Loucy (cell line): Measurements from ENCODE around the gene RGSL1.
"Not testable (repeated sequence)": the region's sequence is repeated elsewhere in the genome, so short reads cannot be mapped to it uniquely, and the experiment has no call there.

ENCODE experiments used
- H2AFZ ChIP-seq: fragments of 200-600 bp; sonication (generic); 2 replicates; pipeline ENCODE4 v1.6.0; 2016; ENCODE audit warnings: antibody characterized with exemption, mild to moderate bottlenecking, low read length, moderate library complexity
- H3F3A ChIP-seq: fragments of 200-600 bp; 2 replicates; pipeline ENCODE4 v1.6.0; 2016; ENCODE audit warnings: antibody characterized with exemption, low read depth, mild to moderate bottlenecking
- H3K27me3 ChIP-seq: fragments of 200-600 bp; sonication (generic); 2 replicates; pipeline ENCODE4 v1.6.1; 2014; ENCODE audit warnings: low read length, mild to moderate bottlenecking; ENCODE audit not compliant: insufficient read depth, poor library complexity, severe bottlenecking
- H3K36me3 ChIP-seq: fragments of 200-600 bp; sonication (generic); 2 replicates; pipeline ENCODE4 v1.6.1; 2016; ENCODE audit warnings: low read length; ENCODE audit not compliant: insufficient read depth
- H3K4me1 ChIP-seq: fragments of 200-600 bp; sonication (generic); 2 replicates; pipeline ENCODE4 v1.5.1; 2014; ENCODE audit warnings: low read length, mild to moderate bottlenecking; ENCODE audit not compliant: insufficient read depth, poor library complexity, severe bottlenecking
- H3K4me2 ChIP-seq: fragments of 200-600 bp; sonication (generic); 2 replicates; pipeline ENCODE4 v1.6.0; 2014; ENCODE audit warnings: antibody characterized with exemption, low read length, low read depth, mild to moderate bottlenecking; ENCODE audit not compliant: poor library complexity, severe bottlenecking
- H3K4me3 ChIP-seq: fragments of 200-600 bp; sonication (generic); 2 replicates; pipeline ENCODE4 v1.5.1; 2014; ENCODE audit warnings: low read length, mild to moderate bottlenecking, mixed read lengths; ENCODE audit not compliant: poor library complexity, severe bottlenecking
- H3K79me2 ChIP-seq: fragments of 200-600 bp; sonication (generic); 2 replicates; pipeline ENCODE4 v1.6.1; 2014; ENCODE audit warnings: low read length; ENCODE audit not compliant: insufficient read depth
- H3K9ac ChIP-seq: fragments of 200-600 bp; sonication (generic); 2 replicates; pipeline ENCODE4 v1.6.0; 2014; ENCODE audit warnings: mild to moderate bottlenecking, low read depth, low read length, moderate library complexity; ENCODE audit not compliant: poor library complexity, severe bottlenecking
- H3K9me2 ChIP-seq: fragments of 200-600 bp; sonication (generic); replicated peaks from 2 replicates; pipeline ENCODE4 v1.6.1; 2016; ENCODE audit warnings: low read depth, low read length, mixed read lengths
- H3K9me3 ChIP-seq: fragments of 200-600 bp; sonication (generic); 2 replicates; pipeline ENCODE4 v1.6.1; 2014; ENCODE audit warnings: mild to moderate bottlenecking, antibody characterized with exemption, low read length, low read depth; ENCODE audit not compliant: insufficient read depth
- H4K20me1 ChIP-seq: fragments of 200-600 bp; sonication (generic); 2 replicates; pipeline ENCODE4 v1.6.0; 2014; ENCODE audit warnings: antibody characterized with exemption, low read length, mild to moderate bottlenecking; ENCODE audit not compliant: insufficient read depth, poor library complexity, severe bottlenecking
- CTCF ChIP-seq: fragments of 200-600 bp; sonication (generic); conservative IDR thresholded peaks from 2 replicates; pipeline ENCODE4 v1.5.1; 2014; ENCODE audit warnings: mild to moderate bottlenecking, antibody characterized with exemption, low read length
- EZH2phosphoT487 ChIP-seq: fragments of 200-600 bp; IDR thresholded peaks from 2 replicates; pipeline ENCODE4 v1.6.1; 2018; ENCODE audit warnings: antibody characterized with exemption, mild to moderate bottlenecking, moderate library complexity, borderline replicate concordance

Gene RGSL1

GRCh38 chr1:182520736-182521135 is 70.8 kb downstream of the RGSL1 start:
- no peak overlapping the region for H3K9ac ChIP-seq
- H3K4me2 ChIP-seq, result no peak overlapping the region
- no peak overlapping the region for H3K4me3 ChIP-seq
- H3K36me3 ChIP-seq, result no peaks in the 10 kb centered on the region
- no peaks in the 10 kb centered on the region for H3K27me3 ChIP-seq
- H3K9me2 ChIP-seq, result no peaks in the 10 kb centered on the region
- TF ChIP-seq CTCF (no peak), EZH2phosphoT487 (no peak)
- H3K4me1 ChIP-seq, result no peaks in the 10 kb centered on the region
- H3K79me2 ChIP-seq, result no peaks in the 10 kb centered on the region
- no peak overlapping the region for H2AFZ ChIP-seq
- no peaks in the 10 kb centered on the region for H3F3A ChIP-seq
- H4K20me1 ChIP-seq, result no peaks in the 10 kb centered on the region
- H3K9me3 ChIP-seq, result 0 out of 2 replicates have a peak, but pooled peaks cover 3% of the 10 kb centered on the region

GRCh38 chr1:182525342-182525741 is 75.4 kb downstream of the RGSL1 start:
- Histone ChIP-seq H3K36me3 (no peaks in the 10 kb centered on the region), H2AFZ (no peak overlapping the region), H3F3A (no peaks in the 10 kb centered on the region), H3K27me3 (no peaks in the 10 kb centered on the region), H3K79me2 (no peaks in the 10 kb centered on the region), H3K9me3 (peaks cover 13% of the 10 kb centered on the region; the same call in 1 of the 2 replicates), H3K4me1 (no peaks in the 10 kb centered on the region), H3K9ac (no peak overlapping the region), H3K4me3 (no peak overlapping the region), H4K20me1 (no peaks in the 10 kb centered on the region), H3K9me2 (no peaks in the 10 kb centered on the region), H3K4me2 (no peak overlapping the region)
- TF ChIP-seq EZH2phosphoT487, result no peak
- TF ChIP-seq CTCF, result no peak

DNA sequence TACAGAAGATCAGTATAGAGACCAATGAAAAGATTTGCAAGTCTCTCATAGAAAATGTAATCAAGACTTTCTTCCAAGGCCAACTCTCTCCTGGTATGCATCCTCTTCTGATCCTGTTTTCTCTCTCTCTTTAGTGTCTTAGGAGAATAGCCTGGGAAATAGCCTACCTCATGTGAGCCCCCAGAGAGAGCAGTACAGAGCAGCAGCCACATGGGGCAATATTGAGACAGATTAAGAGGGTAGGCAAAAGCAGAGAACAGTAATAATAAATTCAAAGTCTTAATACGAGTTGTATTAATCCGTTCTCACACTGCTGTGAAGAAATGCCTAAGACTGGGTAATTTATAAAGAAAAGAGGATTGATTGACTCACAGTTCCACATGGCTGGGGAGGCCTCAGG is 77.7 kb downstream of the RGSL1 start:
- H3K79me2 ChIP-seq, result no peaks in the 10 kb centered on the region

DNA sequence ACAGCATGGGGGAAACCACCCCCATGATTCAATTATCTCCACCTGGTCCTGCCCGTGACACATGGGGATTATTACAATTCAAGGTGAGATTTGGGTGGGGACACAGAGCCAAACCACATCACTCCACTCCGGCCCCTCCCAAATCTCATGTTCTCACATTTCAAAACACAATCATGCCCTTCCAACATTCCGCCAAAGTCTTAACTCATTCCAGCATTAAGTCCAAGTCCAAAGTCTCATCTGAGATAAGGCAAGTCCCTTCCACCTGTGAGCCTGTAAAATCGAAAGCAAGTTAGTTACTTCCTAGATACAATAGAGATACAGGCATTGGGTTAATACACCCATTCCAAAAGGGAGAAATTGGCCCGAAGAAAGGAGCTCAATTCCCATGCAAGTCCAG is 78.3 kb downstream of the RGSL1 start:
- not testable (repeated sequence) for H3K4me3 ChIP-seq, H3K4me1 ChIP-seq, H2AFZ ChIP-seq, H3K9ac ChIP-seq, H3K27me3 ChIP-seq, H3K4me2 ChIP-seq, H3K79me2 ChIP-seq, H4K20me1 ChIP-seq, H3F3A ChIP-seq, H3K9me2 ChIP-seq, H3K36me3 ChIP-seq
- peaks cover 13% of the 10 kb centered on the region; the same call in 1 of the 2 replicates for H3K9me3 ChIP-seq

More for the DNA sequence above, 77.7 kb downstream of the RGSL1 start:
- no peaks in the 10 kb centered on the region for H3K36me3 ChIP-seq
- no peaks in the 10 kb centered on the region for H3K9me2 ChIP-seq
- TF ChIP-seq EZH2phosphoT487, result no peak
- no peak for TF ChIP-seq CTCF
- H4K20me1 ChIP-seq, result no peaks in the 10 kb centered on the region
- H3K9me3 ChIP-seq, result peaks cover 13% of the 10 kb centered on the region; the same call in 1 of the 2 replicates
- no peaks in the 10 kb centered on the region for H3F3A ChIP-seq
- H3K27me3 ChIP-seq, result peaks cover 6% of the 10 kb centered on the region
- H3K4me3 ChIP-seq, result no peak overlapping the region
- H2AFZ ChIP-seq, result no peak overlapping the region
- H3K4me1 ChIP-seq, result no peaks in the 10 kb centered on the region
- no peak overlapping the region for H3K9ac ChIP-seq
- no peak overlapping the region for H3K4me2 ChIP-seq
